RCC 7860 (cell line): ENCODE results near the gene MRRF.

Source experiments
- DNase-seq: peaks from one replicate; pipeline ENCODE4 v3.0.0-alpha.2; 2015; ENCODE audit warnings: low spot score
- FAIRE-seq: peaks from 2 replicates; lab custom pipeline; 2012; peaks lifted over from hg19 to GRCh38; lab: Jason Lieb, UNC

MRRF gene, protein sequence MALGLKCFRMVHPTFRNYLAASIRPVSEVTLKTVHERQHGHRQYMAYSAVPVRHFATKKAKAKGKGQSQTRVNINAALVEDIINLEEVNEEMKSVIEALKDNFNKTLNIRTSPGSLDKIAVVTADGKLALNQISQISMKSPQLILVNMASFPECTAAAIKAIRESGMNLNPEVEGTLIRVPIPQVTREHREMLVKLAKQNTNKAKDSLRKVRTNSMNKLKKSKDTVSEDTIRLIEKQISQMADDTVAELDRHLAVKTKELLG

DNA sequence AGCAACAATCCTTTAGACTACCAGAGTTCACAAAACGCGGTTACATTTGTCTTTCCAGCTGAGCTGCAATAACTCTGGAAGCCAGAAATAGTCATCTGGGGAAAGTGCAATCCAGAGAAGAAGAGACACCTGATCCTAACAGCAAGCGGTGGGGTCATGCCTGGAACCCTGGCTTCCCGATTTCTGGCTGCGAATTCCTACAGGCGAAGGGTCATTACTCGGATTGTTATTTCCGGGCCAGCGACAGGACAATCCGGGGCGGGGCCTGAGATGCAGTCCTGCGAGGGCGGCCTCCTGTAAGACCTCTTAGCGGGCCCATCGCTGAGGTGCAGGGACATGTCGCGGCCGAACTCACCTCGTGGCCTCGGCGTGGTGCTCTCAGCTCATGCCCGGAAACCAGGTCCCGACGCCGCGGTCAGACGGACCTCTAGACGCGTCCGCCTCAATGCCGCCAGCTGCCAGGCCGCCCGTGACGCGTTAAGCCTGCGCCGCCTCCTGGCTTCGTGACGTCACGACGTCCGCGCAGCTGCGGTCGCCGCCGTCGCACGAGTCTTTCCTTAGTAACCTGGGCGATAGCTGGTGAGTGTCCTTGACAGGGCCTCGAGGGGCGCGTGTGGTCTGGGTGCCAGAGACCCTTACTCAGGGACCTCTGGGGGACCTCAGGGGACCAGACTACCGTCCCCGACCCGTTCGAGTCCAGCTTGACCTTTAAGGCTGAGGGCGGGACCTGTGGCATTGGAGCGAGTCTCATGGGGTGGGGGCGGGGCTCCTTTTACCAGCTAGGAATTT, at the start of gene MRRF, which contains the start of gene RBM18:
MRRF (plus strand) TSS at position 523 of the 789 bp plus-strand sequence. CDS start 6,010 bp downstream, outside the sequence.
RBM18 (minus strand) TSS at position 481 of the 789 bp plus-strand sequence. CDS start 3,348 bp downstream, outside the sequence.
- DNase-seq (peak; percentile 81), FAIRE-seq (no peak)

DNA sequence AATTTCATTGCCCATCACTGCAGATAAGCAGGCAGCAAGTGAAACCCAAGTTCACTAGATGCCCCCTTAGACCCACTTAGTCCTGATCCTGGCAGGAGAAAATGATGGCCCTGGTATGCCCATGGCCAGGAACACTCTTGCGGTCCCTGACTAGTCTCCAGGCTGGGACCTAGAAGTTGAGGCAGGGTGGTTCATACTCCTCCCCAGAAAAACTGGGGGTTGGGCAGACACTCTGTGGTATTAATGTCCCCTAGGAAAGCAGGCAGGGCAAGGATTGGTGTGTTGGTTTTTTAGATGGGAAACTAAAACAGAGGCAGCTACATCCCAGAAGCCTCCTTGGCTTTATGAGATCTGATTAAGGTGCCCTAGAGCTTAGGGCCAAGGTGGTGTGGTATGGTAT, 49.0 kb upstream of the MRRF start:
- no peak for FAIRE-seq
- DNase-seq, result no peak

DNA sequence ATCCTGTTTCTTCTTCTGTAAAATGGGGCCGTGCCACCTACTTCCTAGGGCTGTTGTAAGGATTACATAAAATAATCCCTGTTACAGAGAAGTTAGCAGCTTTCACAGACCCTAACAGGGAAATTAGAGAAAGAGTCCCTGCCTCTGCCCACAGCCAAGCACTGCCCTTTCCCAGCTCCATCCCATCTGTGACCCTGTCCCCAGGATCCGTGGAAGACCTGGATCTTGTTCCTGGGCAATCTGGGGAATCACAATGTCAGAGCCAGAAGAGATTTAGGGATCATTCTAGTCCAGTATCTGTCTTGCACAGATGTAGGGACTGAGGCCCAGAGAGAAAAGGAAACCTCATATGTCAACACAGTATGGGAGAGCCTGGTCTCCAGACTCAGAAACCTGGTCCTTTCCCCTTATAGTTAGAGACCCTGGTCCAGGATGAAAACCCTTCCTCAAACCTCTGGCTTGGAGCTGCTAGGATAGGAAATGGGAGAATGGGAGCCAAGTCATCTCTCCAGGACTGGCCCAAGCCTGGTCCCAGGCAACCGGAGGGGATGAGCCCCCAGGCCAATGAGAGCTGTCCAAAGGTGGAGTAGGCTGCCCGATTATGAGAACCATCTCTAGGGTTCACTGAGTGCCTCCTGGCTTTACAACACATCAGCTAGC, 48.4 kb upstream of the MRRF start:
- FAIRE-seq, result no peak
- DNase-seq, result no peak

DNA sequence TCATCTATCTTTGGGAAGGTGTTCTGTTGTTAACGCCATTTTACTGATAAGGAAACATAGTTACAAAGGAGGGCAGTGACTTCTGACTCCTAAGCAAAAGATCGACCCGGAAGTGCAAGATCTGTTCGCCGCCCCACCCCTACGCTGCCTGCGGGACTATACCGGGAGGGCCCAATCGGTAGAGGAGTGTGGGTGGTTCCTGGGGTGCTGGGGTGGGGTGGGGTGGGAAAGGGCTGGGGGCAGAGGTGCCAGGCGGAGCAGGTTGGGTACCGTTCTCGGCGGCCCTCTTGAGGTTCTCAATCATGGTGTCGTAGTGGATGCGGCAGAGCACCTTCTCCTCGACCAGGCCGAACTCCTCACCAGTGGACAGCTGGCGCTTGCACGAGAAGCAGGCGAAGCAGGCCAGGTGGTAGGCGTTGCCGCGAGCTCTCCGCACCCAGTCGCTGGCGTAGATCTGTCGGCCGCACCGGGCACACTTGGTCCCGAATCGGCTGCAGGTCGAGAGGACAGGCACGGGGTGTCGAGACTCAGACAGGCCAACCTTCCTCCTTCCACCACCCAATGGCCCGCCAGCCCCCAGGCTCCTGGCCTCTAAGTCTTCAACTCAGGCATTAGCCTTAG, 47.8 kb upstream of the MRRF start:
- FAIRE-seq (no peak), DNase-seq (no peak)

DNA sequence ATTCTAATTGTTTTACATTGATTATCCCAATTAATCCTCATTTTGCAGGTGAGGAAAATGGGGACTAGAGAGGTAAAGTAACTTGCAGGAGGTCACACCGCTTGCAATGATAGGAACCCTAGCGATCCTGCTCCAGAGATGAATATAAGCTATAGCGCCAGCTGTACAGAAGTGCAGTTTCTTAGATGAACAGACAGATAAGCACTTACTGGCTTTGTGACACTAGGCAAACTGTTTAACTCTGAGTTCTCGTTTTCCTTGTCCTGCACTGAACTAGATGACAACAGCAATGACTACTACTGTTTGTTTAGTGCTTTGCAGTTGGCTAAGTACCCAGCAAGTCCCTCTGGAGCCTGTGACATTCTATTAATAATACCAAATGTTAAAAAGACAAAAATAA, 47.0 kb upstream of the MRRF start:
- no peak for DNase-seq
- FAIRE-seq, result no peak

DNA sequence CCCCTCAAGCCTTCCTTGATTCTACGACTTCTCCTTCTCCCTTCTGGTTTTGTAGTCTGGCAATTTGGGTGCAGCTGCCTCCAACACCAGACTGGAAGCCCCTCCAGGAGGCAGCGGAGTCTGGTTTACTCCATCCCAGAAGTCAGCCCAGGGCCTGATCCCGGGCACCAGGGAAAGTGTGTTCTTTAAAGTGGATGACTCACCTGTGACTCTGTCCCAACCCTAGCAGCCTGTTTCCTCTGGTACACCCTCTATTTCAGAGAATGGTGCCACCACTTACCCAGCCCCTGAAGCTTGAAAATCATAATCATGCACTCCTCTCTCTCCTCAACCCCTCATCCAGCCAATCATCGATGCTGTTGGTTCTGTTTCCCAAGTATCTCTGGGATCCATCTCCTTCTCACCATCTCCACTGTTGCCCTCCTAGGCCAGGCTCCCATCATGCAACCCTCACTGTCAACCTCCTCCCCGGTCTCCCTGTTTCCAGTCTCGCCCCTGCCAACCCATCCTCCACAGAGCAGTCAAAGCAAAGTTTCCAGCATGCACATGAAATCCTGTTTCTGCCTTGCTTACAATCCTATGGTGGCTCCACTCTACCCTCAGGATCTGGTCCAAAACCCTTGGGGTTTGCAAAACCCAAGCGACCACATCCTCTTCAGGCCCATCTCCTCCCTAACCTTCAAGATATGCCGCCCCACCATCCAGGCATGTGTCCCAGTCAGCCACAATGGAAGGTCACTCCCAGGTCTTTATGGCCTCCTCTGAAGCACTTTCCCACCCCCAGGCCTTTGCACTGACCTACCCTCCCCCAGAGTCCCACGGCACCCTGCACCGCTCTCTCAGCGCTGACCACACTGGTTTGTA, 46.4 kb upstream of the MRRF start:
- FAIRE-seq (no peak), DNase-seq (no peak)

DNA sequence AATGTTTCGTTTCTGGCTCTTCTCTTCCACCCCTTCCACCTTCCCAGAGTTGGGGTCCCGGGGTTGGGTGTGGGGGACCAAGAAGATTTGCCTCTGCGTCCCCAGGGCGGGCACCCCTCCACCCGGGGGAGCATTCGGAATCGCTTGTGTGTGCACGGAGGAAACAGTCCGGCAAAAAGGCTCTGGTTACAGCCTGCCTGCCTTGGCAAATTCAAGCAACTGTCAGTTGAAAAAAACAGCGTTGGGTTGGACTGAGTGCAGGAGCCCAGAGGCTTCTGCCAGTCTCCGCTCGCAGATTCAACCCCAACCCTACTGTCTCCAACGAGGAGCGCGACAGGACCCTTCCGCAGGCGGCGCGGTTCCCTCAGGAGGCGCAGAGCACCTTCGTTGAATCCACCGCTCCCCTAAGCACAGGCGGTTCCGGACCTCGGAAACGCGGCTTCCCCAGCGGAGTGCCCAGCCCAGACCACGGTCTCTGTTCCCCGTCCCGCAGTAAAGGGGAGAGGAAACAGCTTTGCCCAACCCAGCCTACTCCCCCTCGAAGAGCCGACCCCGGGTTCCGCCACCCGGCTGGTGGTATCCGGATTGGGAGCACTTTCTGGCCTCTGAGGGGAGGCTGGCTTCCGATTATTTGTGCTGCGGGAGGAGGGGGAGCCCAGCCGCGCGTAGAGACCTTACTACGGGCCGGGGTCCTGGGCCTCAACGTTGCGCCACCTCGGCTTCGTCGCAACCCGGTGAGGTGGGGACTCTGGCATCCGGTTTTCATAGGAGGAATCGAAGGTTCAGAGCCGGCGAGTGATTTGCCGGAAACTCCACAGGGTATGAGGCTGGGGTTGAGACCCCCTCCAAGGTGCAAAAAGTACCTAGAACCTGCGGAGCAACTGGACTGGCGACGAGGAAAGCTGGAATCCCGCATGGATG, 45.5 kb upstream of the MRRF start:
- DNase-seq (no peak), FAIRE-seq (no peak)

DNA sequence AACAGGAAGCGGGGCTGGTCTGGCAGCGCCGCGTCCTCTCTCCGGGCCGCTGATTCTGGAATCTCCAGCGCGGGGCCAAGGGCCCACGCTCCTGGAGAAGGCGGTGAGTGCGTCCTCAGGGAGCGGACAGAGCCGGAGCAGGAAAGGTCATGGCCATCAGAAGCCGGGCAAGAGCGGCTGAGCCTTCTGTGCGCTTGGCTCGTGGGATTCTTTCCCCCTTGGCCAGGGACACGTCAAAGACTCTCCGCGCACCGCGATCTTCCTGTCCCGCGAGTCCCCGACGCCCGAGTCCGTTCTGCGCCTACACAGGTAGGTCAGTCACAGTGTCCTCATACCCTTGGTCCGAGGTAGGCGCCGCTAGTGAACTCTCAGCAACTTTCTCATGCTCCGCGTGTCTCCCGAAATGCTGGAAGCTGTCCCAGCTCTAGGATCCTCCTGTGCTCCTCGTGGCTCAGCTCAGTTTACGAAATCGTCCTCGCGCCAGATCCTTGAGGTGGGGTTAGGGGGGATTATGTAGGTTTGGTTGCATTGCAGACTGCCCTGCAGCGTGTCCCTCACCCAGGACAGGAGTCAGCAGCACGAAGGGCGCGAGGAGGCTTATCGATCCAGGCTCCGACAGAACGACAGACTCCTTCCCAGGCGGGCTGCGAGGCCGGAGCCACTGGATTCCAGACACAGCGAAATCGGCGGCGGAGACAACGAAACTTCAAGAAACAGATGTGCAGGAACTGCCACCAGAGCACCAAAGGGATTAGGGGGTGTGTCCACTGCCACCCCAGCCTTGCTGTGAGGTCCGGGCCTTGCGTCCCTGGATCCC, 44.6 kb upstream of the MRRF start:
- no peak for FAIRE-seq

DNA sequence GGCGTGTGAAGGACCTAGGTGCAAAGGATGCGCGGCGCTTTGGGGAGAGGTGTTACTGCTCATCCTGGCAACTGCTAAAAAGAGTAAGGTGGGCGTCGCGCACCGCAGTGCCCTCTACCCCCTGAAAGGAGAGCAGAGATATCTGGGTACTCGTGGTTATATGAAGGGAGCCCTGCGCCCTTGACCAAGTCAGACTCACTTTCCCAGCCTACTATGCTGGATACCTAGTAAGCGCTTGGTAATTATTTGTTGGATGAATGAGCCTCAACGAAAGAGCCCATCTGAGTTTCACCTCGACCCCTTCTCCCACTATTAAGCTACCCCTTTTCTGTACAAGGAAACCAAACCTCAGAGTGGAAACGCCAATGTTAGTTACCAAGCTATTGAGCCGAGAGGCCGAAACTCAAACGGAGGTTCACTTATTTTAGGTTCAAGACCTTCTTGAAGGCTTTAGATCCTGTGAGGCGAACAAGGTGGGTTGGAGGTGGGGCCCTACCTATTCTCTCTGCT, 44.0 kb upstream of the MRRF start:
- DNase-seq (no peak), FAIRE-seq (no peak)

More for the DNA sequence above, 44.6 kb upstream of the MRRF start:
- no peak for DNase-seq

DNA sequence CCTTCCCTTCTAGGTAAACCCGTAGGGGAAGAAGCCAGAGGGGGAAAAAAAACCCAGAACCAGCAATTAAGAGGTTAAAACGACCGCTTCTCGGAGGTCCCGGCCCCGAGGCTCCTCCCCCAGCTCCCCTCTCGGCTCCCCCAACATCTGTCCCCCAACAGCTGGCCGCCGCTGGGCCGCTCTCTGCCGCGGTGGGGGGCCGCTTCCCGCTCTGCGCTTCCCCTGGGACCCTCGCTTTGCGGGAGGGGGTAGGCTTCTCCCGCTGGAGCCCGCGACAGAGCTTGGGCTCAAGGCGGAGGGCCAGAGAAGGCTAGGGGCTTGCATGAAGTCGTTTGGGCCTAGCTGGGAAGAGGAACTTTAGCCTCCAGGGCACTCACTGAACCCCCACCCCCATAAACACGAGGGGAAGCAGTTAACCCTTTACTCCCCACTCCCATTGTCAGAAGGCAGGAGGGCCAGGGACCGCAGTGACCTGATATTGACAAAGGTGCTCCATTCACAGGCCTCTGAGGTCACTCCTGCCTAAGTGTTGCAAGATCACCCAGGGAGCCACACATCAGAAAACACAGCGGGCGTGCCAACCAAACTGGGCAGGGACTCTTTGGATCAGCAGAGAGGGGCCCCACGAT, 43.4 kb upstream of the MRRF start:
- DNase-seq (no peak), FAIRE-seq (no peak)

DNA sequence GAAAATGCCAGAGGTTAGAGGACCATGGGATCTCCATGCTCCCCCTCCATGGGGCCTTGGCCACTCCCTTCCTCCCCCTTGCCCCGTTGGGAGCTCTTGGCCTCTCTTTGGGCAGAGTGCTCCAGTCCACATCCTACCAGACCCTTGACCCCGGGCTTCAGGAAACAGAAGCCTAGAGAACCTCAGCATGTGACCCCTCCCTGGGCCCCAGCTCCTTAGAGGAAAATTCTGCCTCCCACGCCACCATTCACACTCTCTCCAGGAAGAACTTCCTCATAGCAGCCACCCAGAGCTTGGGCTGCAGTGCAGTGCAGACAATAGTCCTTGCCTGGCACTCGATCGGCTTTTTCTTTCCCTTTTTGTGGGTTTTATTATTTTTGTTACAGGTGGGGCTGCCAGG, 41.9 kb upstream of the MRRF start:
- no peak for FAIRE-seq
- no peak for DNase-seq

DNA sequence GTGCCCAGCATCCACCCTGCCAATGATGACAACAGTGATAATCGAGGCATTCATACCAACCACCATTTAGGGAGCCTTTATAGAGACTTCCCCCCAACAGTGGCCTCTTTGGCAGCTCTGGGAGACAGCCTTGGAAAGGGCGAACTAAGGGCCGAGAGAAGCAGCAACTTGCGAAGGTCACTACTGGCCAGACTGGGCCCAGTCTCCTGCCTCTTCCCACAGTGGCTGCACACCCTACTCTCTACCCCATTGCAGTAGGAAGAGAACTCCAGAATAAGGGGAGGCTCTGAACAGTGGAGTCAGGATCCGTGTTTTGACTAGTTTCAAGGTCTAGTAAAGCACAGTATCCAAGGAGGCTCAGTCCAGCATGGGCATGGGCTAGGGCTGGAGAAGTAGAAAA, 41.2 kb upstream of the MRRF start:
- no peak for FAIRE-seq
- no peak for DNase-seq

DNA sequence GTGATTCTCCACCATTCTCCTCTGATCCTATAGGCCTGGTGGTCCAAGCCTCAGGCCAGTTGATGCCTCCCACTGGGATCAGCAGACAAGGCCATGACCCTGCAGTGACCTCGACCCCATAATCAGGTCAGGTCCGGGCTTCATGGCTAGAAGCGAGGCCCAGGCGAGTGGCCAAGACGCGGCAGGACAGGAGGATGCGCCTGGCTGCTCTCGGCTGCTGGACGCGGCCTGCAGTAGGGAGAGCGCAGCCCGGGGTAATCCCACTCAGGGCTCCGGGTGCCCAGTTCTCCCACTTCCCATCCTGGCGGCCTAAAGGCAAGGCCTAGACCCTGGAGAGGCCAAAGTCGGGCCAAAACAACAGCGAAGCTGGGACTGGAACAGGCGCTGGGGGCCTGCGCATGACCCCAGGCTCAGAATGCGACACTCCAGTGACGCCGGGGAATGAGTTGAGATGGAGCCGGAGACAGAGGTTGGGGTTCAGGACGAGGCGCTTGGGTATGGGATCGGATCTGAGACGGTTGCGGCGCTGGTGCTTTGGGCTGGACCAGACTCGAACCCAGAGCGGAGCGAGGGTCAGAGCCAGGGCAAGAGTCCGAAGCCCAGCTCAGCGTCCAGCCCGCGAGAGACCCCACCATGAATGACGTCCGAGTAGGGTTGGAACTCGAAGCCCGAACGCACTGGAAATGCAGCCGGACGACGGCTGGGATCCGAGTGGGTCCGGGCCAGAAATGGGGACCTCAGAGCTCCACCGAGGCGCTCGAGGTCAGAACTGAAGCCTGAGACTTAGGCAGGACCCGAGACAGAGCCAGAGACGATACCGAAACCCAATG, 39.2 kb upstream of the MRRF start:
- FAIRE-seq (no peak), DNase-seq (no peak)

DNA sequence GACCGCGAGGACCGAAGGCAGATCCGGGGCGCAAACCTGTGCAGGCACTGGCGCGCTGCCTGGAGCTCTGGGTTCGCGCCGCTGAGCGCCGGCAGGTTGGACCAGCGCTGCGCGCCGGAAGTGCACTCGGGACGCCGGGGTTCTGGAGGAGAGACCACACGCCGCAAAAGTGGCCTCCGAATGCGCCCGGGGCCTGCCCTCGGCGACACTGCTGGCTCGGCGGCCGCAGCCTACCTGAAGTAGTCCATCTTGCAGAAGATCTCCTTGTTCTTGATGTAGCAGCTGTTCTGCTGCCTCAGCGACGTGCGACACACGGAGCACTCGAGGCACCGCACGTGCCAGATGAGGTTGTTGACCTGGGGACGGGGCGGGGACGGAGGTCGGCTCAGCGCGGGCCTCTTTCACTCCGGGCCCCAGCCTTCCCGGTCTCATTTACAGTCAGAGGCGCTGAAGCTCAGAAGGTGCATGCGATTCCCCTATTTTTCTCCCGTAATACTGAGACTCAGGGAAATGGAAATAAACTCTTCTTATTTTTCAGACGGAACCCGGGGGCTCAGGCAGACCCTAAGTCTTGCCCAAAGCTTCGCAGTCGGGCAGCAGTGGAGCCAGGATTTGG, 38.4 kb upstream of the MRRF start:
- DNase-seq, result no peak
- no peak for FAIRE-seq

DNA sequence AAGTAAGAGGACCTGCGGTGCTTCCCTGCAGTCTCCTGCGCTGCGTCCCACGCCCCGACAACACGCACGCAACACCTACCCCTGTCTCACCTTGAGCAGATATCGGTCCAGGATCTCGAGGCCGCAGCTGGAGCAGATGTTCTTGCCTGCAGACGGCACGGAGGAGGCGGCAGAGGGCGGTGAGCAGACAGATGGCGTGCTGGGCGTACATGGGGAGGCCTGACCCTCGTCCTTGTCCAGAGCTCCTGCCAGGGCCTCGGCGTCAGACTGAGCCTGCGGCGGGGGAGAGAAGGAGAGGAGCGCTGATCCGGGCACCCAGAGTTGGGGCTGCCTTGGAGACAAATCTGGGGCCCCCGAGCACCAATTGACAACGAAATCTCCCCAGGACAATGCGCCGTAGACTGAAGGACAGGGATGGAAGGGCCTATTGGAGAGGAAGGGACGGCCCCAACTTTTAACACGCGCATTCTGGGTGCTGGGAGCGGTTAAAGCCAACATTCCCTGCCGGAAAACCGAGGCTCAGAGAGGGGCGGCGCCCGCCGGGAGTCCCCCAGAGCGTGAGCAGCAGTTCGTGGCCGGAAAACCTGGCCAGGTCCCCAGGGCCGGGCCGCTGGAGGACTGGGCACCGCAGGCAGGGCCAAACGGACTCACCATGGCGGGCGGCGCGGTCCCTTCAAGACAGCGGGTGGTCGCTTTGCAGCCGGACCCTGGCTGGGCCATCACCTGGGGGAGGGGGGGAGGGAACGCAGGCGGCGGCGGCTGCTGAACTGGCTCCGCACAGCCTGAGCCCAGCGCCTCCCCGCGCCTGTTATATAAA, 37.7 kb upstream of the MRRF start:
- FAIRE-seq (no peak), DNase-seq (no peak)

DNA sequence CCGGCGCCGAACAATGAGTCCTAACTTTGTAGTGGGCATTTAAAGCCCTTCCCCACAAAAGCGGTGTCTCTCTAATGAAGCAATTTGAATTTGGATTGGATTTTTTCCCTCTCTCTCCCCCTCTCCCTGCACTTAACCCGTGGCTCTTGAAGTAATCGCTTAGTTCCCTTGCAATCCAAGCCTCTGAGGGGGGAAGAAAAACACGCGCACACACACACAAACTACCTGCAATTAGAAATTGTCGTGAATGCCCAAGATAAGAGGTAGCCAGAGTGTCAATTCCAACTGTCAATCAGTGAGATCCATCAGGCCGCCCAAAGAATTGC, 37.1 kb upstream of the MRRF start:
- FAIRE-seq, result no peak

More for the DNA sequence above, 37.1 kb upstream of the MRRF start:
- DNase-seq, result no peak
